Muscle layer of colon (tissue), 2 donors: ENCODE measurements around the gene C8G.

Source experiments
- H3K27ac ChIP-seq: one replicate; pipeline ENCODE4 v1.7.0; 2013; ENCODE audit warnings: low read depth, mild to moderate bottlenecking, low read length, moderate library complexity
- H3K27me3 ChIP-seq, 2 donors: one replicate each; pipeline ENCODE4 v1.7.0; 2013; ENCODE audit warnings: low read length in 2 of 2, mild to moderate bottlenecking in 2 of 2; ENCODE audit not compliant: insufficient read depth in 2 of 2, control insufficient read depth in 1 of 2
- H3K36me3 ChIP-seq: one replicate; pipeline ENCODE4 v1.7.0; 2013; ENCODE audit warnings: mild to moderate bottlenecking, low read length; ENCODE audit not compliant: insufficient read depth
- H3K4me1 ChIP-seq: one replicate; pipeline ENCODE4 v1.7.0; 2013; ENCODE audit warnings: mild to moderate bottlenecking, low read length; ENCODE audit not compliant: insufficient read depth
- H3K4me3 ChIP-seq, 2 donors: one replicate each; pipeline ENCODE4 v1.7.0; 2013; ENCODE audit warnings: low read length in 2 of 2, low read depth in 1 of 2, mild to moderate bottlenecking in 1 of 2, moderate library complexity in 1 of 2
- H3K9ac ChIP-seq: one replicate; pipeline ENCODE4 v1.7.0; 2013; ENCODE audit warnings: low read length
- H3K9me3 ChIP-seq: one replicate; pipeline ENCODE4 v1.7.0; 2013; ENCODE audit warnings: mild to moderate bottlenecking, low read length
- donor health status: abdominal sarcoma.
- donor health status: Adenocarcinoma of cecum.

C8G gene

GRCh38 chr9:136958473-136958872 is 13.4 kb downstream of the C8G start:
- H3K9me3 ChIP-seq: no peaks in the 10 kb centered on the region
- no peaks in the 10 kb centered on the region for H3K36me3 ChIP-seq
- H3K4me3 ChIP-seq: no peak overlapping the region
- H3K27me3 ChIP-seq: no peaks in the 10 kb centered on the region
- no peak overlapping the region for H3K9ac ChIP-seq
- H3K4me1 ChIP-seq: no peaks in the 10 kb centered on the region
- no peak overlapping the region for H3K27ac ChIP-seq

GRCh38 chr9:136958898-136959850 is 14.1 kb downstream of the C8G start:
- no peaks in the 10 kb centered on the region for H3K4me1 ChIP-seq
- H3K9ac ChIP-seq: no peak overlapping the region
- no peak overlapping the region for H3K27ac ChIP-seq

GRCh38 chr9:136960212-136960937 is 15.3 kb downstream of the C8G start:
- no peak overlapping the region for H3K4me3 ChIP-seq
- no peak overlapping the region for H3K9ac ChIP-seq
- H3K27me3 ChIP-seq: no peaks in the 10 kb centered on the region
- H3K4me1 ChIP-seq: no peaks in the 10 kb centered on the region
- no peaks in the 10 kb centered on the region for H3K36me3 ChIP-seq
- no peaks in the 10 kb centered on the region for H3K9me3 ChIP-seq
- no peak overlapping the region for H3K27ac ChIP-seq

More at GRCh38 chr9:136958898-136959850, 14.1 kb downstream of the C8G start:
- Histone ChIP-seq H3K36me3 (no peaks in the 10 kb centered on the region), H3K4me3 (no peak overlapping the region), H3K27me3 (no peaks in the 10 kb centered on the region), H3K9me3 (no peaks in the 10 kb centered on the region)

GRCh38 chr9:136960938-136961275 is 15.9 kb downstream of the C8G start:
- no peaks in the 10 kb centered on the region for H3K4me1 ChIP-seq

GRCh38 chr9:136961279-136962065 is 16.4 kb downstream of the C8G start:
- Histone ChIP-seq H3K9ac (no peak overlapping the region), H3K36me3 (no peaks in the 10 kb centered on the region), H3K27me3 (no peaks in the 10 kb centered on the region), H3K4me1 (no peaks in the 10 kb centered on the region), H3K9me3 (no peaks in the 10 kb centered on the region), H3K27ac (no peak overlapping the region), H3K4me3 (no peak overlapping the region)

More at GRCh38 chr9:136960938-136961275, 15.9 kb downstream of the C8G start:
- no peak overlapping the region for H3K4me3 ChIP-seq
- no peak overlapping the region for H3K27ac ChIP-seq
- no peaks in the 10 kb centered on the region for H3K36me3 ChIP-seq
- H3K9me3 ChIP-seq: no peaks in the 10 kb centered on the region
- no peaks in the 10 kb centered on the region for H3K27me3 ChIP-seq
- H3K9ac ChIP-seq: no peak overlapping the region

GRCh38 chr9:136962163-136962562 is 17.1 kb downstream of the C8G start:
- Histone ChIP-seq H3K9ac (no peak overlapping the region), H3K4me1 (no peaks in the 10 kb centered on the region), H3K36me3 (no peaks in the 10 kb centered on the region), H3K4me3 (no peak overlapping the region), H3K27ac (no peak overlapping the region), H3K27me3 (no peaks in the 10 kb centered on the region), H3K9me3 (no peaks in the 10 kb centered on the region)

GRCh38 chr9:136962701-136963248 is 17.7 kb downstream of the C8G start:
- no peak overlapping the region for H3K4me3 ChIP-seq
- no peaks in the 10 kb centered on the region for H3K36me3 ChIP-seq
- H3K27ac ChIP-seq: no peak overlapping the region
- no peaks in the 10 kb centered on the region for H3K27me3 ChIP-seq
- no peaks in the 10 kb centered on the region for H3K9me3 ChIP-seq
- H3K9ac ChIP-seq: no peak overlapping the region
- no peaks in the 10 kb centered on the region for H3K4me1 ChIP-seq

- Histone ChIP-seq H3K36me3 (no peaks in the 10 kb centered on the region), H3K4me3 (no peak overlapping the region), H3K27ac (no peak overlapping the region), H3K9ac (no peak overlapping the region), H3K27me3 (no peaks in the 10 kb centered on the region), H3K4me1 (no peaks in the 10 kb centered on the region), H3K9me3 (no peaks in the 10 kb centered on the region)
These were observed 18.3 kb downstream of the C8G start for GRCh38 chr9:136963341-136963740.

GRCh38 chr9:136963751-136964150 is 18.7 kb downstream of the C8G start:
- Histone ChIP-seq H3K4me3 (no peak overlapping the region), H3K9ac (no peak overlapping the region), H3K27me3 (no peaks in the 10 kb centered on the region), H3K27ac (no peak overlapping the region), H3K36me3 (no peaks in the 10 kb centered on the region), H3K4me1 (no peaks in the 10 kb centered on the region), H3K9me3 (no peaks in the 10 kb centered on the region)

GRCh38 chr9:136964171-136964689 is 19.2 kb downstream of the C8G start:
- peaks cover 0 to 3% of the 10 kb centered on the region in 2 donors for H3K27me3 ChIP-seq
- H3K27ac ChIP-seq: no peak overlapping the region
- no peaks in the 10 kb centered on the region for H3K9me3 ChIP-seq
- no peak overlapping the region for H3K9ac ChIP-seq
- no peaks in the 10 kb centered on the region for H3K4me1 ChIP-seq
- no peak overlapping the region for H3K4me3 ChIP-seq
- no peaks in the 10 kb centered on the region for H3K36me3 ChIP-seq
